VCaP (cell line): Measurements from ENCODE around the gene LSM2.

ENCODE experiments used
- H3K27ac ChIP-seq: fragments of 450-650 bp; 2 replicates; pipeline ENCODE4 v1.5.1; 2017
- TF ChIP-seq, protein P1 (sequence below): fragments of 450-650 bp; conservative IDR thresholded peaks from 2 replicates; pipeline ENCODE4 v1.5.1; 2017; ENCODE audit warnings: mild to moderate bottlenecking, moderate library complexity

Gene LSM2

GRCh38 chr6:31784098-31784925 lies 22.5 kb downstream of the LSM2 start:
- TF ChIP-seq, protein P1, sequence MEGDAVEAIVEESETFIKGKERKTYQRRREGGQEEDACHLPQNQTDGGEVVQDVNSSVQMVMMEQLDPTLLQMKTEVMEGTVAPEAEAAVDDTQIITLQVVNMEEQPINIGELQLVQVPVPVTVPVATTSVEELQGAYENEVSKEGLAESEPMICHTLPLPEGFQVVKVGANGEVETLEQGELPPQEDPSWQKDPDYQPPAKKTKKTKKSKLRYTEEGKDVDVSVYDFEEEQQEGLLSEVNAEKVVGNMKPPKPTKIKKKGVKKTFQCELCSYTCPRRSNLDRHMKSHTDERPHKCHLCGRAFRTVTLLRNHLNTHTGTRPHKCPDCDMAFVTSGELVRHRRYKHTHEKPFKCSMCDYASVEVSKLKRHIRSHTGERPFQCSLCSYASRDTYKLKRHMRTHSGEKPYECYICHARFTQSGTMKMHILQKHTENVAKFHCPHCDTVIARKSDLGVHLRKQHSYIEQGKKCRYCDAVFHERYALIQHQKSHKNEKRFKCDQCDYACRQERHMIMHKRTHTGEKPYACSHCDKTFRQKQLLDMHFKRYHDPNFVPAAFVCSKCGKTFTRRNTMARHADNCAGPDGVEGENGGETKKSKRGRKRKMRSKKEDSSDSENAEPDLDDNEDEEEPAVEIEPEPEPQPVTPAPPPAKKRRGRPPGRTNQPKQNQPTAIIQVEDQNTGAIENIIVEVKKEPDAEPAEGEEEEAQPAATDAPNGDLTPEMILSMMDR = no peak
- no peak overlapping the region for H3K27ac ChIP-seq

- H3K27ac ChIP-seq = no peak overlapping the region
- TF ChIP-seq, protein P1 = no peak
These were observed 24.5 kb downstream of the LSM2 start for GRCh38 chr6:31782126-31782855.

DNA sequence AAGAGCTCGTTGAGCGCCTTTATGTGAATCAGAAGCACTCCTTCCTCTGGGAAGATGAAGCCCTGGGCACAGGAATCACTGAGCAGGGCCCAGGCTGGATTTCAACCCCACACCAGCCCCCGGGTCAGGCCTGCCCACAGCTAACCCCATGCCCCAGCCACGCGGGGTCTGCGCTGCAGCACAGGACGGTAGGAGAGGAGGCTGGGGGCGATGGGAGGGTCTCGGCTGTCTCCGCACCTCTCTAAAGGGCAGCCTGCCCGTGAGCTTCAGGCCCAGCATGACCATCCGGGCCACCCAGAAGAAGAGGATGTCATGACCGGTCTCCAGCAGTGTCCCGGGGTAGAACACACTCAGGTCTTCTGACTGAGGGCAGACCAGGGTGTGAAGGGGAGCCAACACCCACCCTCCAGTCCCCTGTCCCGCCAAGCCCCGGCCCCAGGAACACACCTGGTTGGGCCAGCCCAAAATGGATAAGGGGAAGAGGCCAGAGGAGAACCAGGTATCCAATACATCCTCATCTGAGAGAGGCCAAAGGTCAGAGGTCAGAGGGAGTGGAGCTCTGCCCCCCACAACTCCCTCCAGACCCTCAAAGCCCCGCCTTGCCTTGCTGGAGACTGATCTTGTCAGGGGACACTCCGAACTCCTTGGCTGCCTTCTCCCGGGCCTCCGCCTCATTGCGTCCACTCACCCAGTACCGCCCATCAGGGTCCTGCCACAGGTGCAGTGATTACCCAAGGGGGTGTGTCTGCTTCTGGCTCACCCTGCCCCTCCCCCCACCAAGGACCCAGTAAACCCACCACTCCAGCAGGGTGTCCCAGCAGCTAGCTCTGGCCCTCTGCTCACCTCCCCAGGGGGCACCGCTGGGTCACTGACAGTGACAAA lies 25.3 kb downstream of the LSM2 start:
- H3K27ac ChIP-seq = no peak overlapping the region
- TF ChIP-seq, protein P1 = no peak

- TF ChIP-seq, protein P1 = no peak
- H3K27ac ChIP-seq = no peak overlapping the region
These were observed 26.1 kb downstream of the LSM2 start for GRCh38 chr6:31780507-31781243.

- TF ChIP-seq, protein P1 = no peak
- H3K27ac ChIP-seq = no peak overlapping the region
These were observed 26.9 kb downstream of the LSM2 start for GRCh38 chr6:31779908-31780307.

DNA sequence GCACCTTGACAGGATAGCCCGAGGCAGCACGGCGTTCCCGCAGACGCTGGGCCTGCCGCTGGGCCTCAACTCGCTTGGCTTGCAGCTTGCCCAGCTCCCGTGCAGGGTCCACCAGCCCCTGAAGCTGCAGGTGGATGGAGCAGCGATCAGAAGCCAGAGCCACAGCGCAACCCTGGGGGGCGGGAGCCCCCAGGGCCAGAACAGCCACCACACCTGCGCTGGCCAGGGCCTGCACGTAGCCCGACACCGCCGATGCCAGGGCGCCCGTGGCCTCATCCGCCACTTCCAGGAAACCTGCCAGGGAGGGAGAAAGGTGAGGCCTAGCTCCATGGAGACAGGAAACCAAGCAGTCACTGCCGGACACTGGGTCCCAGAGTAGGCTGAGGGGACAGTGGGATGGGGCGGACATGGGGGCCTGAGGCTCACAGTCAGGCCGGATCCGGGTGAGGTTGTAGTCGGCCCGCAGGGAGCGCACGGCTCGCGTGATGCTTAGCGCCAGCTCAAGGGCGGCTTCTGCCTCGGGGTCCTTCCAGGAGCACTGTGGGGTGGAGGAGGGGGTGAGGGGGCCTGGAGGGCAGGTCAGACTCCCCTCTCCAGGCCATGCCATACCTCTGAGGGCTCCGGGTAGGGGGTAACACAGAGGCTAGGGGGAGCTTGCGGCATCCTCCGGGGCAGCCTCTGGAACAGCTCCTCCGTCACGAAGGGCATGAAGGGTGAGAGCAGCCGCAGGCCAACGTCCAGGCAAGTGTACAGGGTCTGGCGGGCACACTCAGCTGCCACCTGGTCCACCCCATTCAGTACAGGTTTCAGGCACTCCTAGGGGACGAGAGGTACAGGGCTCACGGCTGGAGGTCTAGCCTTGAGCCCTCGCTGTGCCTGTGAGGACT lies 27.5 kb downstream of the LSM2 start:
- TF ChIP-seq, protein P1 = no peak
- no peak overlapping the region for H3K27ac ChIP-seq
